Progenitor cell of endocrine pancreas (in vitro differentiated cells): ENCODE results near the gene ACTBL2. TPM values are rescaled to one million over a fixed set of nuclear protein-coding genes. Genes with fewer than 3 reads are reported as not detected.

Experiments
- DNase-seq: peaks from one replicate; pipeline ENCODE4 v3.0.0; 2021; ENCODE audit warnings: low spot score; ENCODE audit not compliant: unreplicated experiment
- H3K27ac Mint-ChIP-seq: 2 replicates; pipeline ENCODE4 v1.8.0; 2021; ENCODE audit warnings: mild to moderate bottlenecking, moderate library complexity, mixed read lengths
- H3K27me3 Mint-ChIP-seq: 2 replicates; pipeline ENCODE4 v1.8.0; 2021; ENCODE audit warnings: mixed read lengths
- H3K36me3 Mint-ChIP-seq: 2 replicates; pipeline ENCODE4 v1.8.0; 2022; ENCODE audit warnings: mixed read lengths; ENCODE audit not compliant: insufficient read depth
- H3K4me1 Mint-ChIP-seq: 2 replicates; pipeline ENCODE4 v1.8.0; 2021; ENCODE audit warnings: low read depth, mixed read lengths
- H3K4me3 Mint-ChIP-seq: 2 replicates; pipeline ENCODE4 v1.8.0; 2021; ENCODE audit warnings: low read depth, mild to moderate bottlenecking, moderate library complexity, mixed read lengths
- H3K9me3 Mint-ChIP-seq: 2 replicates; pipeline ENCODE4 v1.8.0; 2021; ENCODE audit warnings: low read depth, mixed read lengths
- CTCF ChIP-seq: fragments of 200-600 bp; sonication (generic); IDR thresholded peaks from one replicate; pipeline ENCODE4 v1.5.0; 2021; ENCODE audit warnings: antibody characterized with exemption, mild to moderate bottlenecking; ENCODE audit not compliant: unreplicated experiment
- total RNA-seq: library from RNA; stranded (reverse); gene quantifications from 2 replicates; pipeline ENCODE4 v1.2.1, GENCODE V29; 2021

Gene ACTBL2
- total RNA-seq, 1 donor from 2014 or later: not detected

- H3K36me3 Mint-ChIP-seq: no peaks in the 10 kb centered on the region
- no peaks in the 10 kb centered on the region for H3K9me3 Mint-ChIP-seq
- no peak overlapping the region for H3K4me3 Mint-ChIP-seq
- H3K27me3 Mint-ChIP-seq: peaks cover 3% of the 10 kb centered on the region
- peaks cover 8% of the 10 kb centered on the region for H3K4me1 Mint-ChIP-seq
- no peak for DNase-seq
- TF ChIP-seq CTCF: no peak
- no peak overlapping the region for H3K27ac Mint-ChIP-seq
These were observed 24.2 kb downstream of the ACTBL2 start for GRCh38 chr5:57458443-57458842.

- H3K36me3 Mint-ChIP-seq: no peaks in the 10 kb centered on the region
- H3K4me3 Mint-ChIP-seq: no peak overlapping the region
- no peaks in the 10 kb centered on the region for H3K9me3 Mint-ChIP-seq
- TF ChIP-seq CTCF: no peak
- no peak overlapping the region for H3K27ac Mint-ChIP-seq
- no peak for DNase-seq
- peaks cover 11% of the 10 kb centered on the region for H3K4me1 Mint-ChIP-seq
- H3K27me3 Mint-ChIP-seq: no peaks in the 10 kb centered on the region
These were observed 26.0 kb downstream of the ACTBL2 start for GRCh38 chr5:57456531-57457135.

GRCh38 chr5:57455511-57456455 is 26.8 kb downstream of the ACTBL2 start:
- DNase-seq: no peak
- no peak overlapping the region for H3K27ac Mint-ChIP-seq
- no peak overlapping the region for H3K4me3 Mint-ChIP-seq
- H3K36me3 Mint-ChIP-seq: no peaks in the 10 kb centered on the region
- H3K4me1 Mint-ChIP-seq: peaks cover 17% of the 10 kb centered on the region
- H3K27me3 Mint-ChIP-seq: no peaks in the 10 kb centered on the region
- H3K9me3 Mint-ChIP-seq: no peaks in the 10 kb centered on the region
- no peak for TF ChIP-seq CTCF

- Mint-ChIP-seq H3K9me3 (peaks cover 1% of the 10 kb centered on the region), H3K27ac (no peak overlapping the region)
- no peak for DNase-seq
These were observed 27.7 kb downstream of the ACTBL2 start for GRCh38 chr5:57454896-57455295.

More at GRCh38 chr5:57454896-57455295, 27.7 kb downstream of the ACTBL2 start:
- Mint-ChIP-seq H3K4me1 (peaks cover 18% of the 10 kb centered on the region), H3K36me3 (no peaks in the 10 kb centered on the region), H3K27me3 (no peaks in the 10 kb centered on the region), H3K4me3 (no peak overlapping the region)
- TF ChIP-seq CTCF: no peak
